ENCODE results near the gene HMG20A. TPM values are rescaled to one million over a fixed set of nuclear protein-coding genes. Genes with fewer than 3 reads are reported as not detected.

Gene HMG20A
- total RNA-seq, 1 experiment from 2014 or later = 28.8 TPM

GRCh38 chr15:77475898-77476297 is 55.2 kb downstream of the HMG20A start:
- DNase-seq (ENCODE audit: low spot score) = no peak

DNA sequence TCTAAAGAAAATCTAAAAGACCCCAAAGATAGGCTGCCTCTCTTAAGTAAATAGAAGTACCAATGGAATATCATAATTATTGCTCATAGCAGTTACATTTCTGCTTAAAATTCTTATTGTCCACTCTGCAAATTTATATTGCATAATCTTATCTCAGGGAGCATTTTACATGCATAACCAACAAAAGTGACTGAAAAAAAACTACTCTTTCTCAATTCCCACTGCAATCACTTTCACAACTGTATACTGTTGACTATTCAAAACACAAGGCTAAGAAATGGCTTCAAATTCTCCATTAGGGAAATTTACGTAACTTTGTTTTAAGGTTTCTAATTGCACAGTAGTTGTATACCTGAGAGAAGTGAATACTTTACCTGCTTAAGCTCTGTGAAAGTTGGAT is 56.3 kb downstream of the HMG20A start:
- DNase-seq (ENCODE audit: low spot score) = no peak

GRCh38 chr15:77478051-77478450 is 57.4 kb downstream of the HMG20A start:
- DNase-seq (ENCODE audit: low spot score) = no peak

- no peak for DNase-seq (ENCODE audit: low spot score)
Observed at GRCh38 chr15:77479015-77479414, 58.3 kb downstream of the HMG20A start.

DNA sequence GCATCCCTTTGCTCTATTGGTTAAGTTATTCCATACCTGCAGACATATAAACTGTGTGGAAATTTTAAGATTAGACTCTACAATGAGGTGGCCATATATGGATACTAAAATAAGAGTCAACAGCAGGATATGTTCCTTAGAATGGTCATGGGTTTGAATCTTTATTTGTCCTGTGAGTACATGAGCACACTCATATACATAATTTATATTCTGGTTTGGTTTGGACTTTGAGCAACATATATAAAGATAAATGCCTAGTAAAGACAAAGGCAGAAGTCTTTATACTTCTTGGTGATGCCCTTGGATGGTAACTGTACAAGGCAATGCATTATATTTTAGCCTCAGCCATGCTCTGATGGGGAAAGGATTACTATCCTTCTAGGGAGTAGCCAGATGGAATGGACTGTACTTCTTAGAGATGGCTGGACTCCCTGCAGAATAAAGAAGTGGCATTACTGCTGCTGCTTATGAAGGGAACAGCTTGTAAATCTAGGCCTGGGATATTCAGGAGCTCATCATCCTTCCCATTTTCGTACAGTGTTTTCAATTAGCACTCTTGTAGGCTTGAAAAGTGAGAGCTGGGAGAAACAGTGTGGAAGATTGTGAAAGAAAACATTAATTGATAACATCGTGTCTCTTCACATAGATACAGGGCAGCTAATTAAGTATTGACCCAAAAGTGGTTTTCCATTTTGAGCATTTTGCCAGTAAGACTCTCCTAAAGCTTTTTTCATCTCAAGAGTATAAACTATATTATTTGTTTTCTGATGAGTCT is 60.4 kb downstream of the HMG20A start:
- DNase-seq (ENCODE audit: low spot score) = no peak

- DNase-seq (ENCODE audit: low spot score) = no peak
Observed at GRCh38 chr15:77481670-77482069, 61.0 kb downstream of the HMG20A start.

GRCh38 chr15:77482570-77482969 is 61.9 kb downstream of the HMG20A start:
- peak; percentile 47 for DNase-seq (ENCODE audit: low spot score)

GRCh38 chr15:77483425-77484140 is 62.9 kb downstream of the HMG20A start:
- DNase-seq (ENCODE audit: low spot score) = no peak

DNA sequence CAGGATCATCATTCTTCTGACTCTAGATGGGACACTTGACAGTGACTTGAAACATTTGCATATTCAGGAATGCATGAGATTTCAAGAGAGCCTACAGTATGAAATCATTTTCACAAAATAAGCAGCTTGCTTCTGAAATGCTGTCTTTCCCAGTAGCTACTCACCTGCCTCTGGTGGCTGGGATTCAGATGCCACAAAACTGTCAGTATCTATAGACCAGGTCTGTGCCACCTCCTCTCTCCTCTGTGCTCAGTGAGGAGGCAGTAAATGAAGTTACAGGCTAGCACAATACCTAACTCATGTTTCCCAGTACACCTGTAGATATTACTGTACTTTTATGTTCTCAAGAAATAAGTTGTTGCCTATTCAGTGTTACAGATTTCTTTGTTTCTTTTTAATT is 64.3 kb downstream of the HMG20A start:
- no peak for DNase-seq (ENCODE audit: low spot score)

- DNase-seq (ENCODE audit: low spot score) = no peak
Observed at GRCh38 chr15:77486542-77487468, 66.1 kb downstream of the HMG20A start.

DNA sequence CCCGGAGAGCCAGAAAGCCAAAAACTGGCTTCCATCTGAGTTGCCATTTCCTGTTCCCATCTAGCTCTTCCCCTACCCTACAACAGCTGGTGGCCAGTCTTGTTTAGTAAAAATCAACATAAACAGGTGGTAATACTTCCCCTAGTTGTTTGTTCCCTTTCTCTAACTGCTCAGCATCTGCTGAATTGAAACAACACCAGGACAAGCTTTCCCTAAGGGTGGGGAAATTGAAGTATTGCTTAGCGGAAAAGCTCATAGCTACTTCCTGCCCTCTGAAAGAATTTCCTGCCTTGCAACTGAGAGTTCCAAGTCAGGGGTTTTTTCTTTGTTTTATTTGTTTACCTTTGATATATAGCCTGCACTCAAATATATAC is 66.8 kb downstream of the HMG20A start:
- no peak for DNase-seq (ENCODE audit: low spot score)

GRCh38 chr15:77487888-77488287 is 67.2 kb downstream of the HMG20A start:
- DNase-seq (ENCODE audit: low spot score) = no peak

GRCh38 chr15:77489647-77490046 is 69.0 kb downstream of the HMG20A start:
- DNase-seq (ENCODE audit: low spot score) = no peak

GRCh38 chr15:77493324-77493907 is 72.7 kb downstream of the HMG20A start:
- peak; percentile 53 for DNase-seq (ENCODE audit: low spot score)

- DNase-seq (ENCODE audit: low spot score) = no peak
Observed at GRCh38 chr15:77494073-77494867, 73.6 kb downstream of the HMG20A start.

DNA sequence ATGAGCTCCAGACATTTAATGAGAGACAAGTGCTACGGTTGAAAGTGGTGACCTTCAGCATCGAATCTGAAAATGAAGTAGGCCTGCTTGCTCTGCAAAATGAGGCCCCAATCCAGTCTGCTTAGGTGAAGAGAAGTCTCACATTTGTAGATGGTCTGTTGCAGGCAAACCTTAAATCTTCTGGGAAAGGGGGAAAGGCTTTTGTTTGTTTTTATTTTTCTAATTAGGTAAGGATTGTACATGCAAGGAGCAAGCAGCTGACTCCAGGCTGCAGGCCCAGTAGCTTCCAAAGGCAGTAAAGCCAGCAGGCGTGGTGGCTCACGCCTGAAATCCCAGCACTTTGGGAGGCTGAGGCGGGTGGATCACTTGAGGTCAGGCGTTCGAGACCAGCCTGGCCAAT is 74.3 kb downstream of the HMG20A start:
- DNase-seq (ENCODE audit: low spot score) = no peak

DNA sequence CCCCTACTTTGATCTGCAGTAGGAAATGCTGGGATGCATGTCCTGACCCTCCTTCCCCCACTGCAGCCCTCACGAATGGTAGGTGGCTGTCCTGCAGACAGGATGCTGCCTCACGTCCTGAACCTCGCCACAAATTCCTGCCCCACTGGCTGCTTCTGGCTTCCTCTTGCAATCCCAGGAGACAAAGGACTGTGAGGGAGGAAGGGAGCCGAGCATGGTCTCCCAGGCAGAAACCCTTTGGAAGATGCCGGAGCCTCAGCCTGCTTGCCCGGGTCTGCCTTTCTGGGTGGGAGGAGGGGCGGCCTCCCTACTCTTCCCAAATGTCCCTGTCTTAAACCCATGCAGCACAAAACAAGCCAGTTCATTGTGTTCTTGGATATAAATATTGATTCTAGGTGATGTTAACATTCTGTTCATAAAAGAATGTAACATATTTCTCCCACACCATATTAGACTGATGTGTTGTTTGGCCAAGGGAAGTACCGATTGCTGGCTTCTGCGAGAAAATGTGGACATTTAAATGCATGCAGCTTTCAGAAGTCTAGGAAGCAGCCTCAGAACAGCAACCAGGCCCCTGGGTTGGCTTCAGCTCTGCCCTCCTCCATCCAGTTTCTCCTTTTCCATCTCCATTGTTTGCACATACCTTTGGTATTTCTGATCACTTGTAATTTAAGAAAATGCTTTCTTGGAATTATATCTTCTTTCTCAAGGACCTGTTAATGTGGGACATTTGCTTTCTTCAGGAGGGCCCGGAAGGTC is 75.3 kb downstream of the HMG20A start:
- DNase-seq (ENCODE audit: low spot score) = no peak

DNA sequence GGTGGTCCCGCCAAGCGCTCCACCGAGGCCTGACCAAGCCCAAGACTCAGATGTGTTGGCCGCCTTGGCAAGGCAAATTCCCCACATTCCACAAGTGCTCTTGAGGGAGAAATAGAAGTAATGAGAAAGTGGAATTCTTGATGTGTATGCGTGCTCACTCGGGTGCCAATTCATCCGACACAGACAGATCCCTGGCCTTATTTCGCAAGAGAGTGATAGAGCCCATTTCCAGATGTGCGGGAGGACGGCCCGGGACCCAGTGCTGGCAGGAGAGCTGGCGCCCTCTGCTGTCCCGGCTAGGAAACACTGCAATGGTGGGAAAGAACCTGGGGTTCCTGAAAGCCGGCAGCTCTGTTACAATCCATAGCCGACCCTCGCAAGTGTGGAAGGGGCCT is 76.0 kb downstream of the HMG20A start:
- peak; percentile 94 for DNase-seq (ENCODE audit: low spot score)

DNA sequence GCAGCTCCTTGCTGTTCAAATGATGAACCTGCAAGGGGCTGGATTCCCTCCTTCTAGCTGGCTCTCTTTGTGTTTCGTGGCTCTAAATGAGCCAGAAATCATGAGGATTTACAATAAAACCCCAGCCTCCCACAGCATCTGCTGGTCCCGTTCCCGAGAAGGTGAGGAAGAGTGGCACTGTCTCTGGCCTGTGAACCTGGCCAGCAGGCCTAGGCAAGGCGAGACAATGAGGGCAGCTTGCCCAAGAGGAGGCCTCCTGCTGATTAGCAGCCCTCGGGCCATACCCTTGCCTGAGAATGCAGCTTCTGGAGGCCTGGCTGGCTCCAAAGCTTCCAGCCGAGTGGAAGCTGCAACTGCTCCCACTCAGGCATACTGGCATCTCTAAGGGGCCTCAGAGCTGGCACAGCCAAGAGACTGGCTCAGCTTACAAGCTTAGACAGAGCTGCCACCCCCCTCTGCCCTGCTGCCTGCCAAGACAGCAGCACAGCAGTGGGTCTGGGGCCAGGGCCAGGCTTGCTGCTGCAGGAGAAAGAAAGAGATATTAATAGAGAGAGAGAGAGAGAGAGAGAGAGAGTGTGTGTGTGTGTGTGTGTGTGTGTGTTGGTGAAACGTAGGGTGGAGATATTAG is 76.5 kb downstream of the HMG20A start:
- peak; percentile 91 for DNase-seq (ENCODE audit: low spot score)

DNA sequence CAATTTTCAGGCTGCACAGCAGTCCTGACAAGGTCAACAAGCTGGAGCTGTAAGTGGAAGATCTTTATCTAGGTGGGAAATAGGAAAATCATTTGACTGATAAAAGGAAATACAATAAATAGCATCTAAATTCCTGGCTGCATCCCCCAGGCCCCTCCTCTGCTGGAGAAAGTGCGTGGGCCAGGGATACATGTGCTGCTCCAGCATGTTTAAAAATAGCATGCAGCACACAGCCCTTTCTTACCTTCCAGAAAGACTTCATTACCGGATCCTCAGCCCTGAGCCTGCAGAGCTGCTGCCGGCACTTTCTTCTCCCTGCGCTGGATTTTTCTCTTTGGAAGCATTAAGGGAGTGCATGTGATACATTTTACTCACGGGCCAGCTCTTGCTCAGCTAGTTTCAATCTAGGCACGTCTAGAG is 77.3 kb downstream of the HMG20A start:
- no peak for DNase-seq (ENCODE audit: low spot score)
